Activated naive CD4-positive, alpha-beta T cell treated with anti-CD3 and anti-CD28 coated beads, Interleukin-2, amount 10 ng/mL, durations not matched to agents 7 days and 5 days (primary cell): ENCODE results near the gene MYO7A.

ENCODE experiments used
- CTCF ChIA-PET: fragments of 350-600 bp; sonication (Branson Sonifier 250); formaldehyde crosslinking; loops from one replicate; lab custom pipeline; 2021; ENCODE audit warnings: antibody characterized with exemption; lab: Charles Lee
- DNase-seq: peaks from one replicate; pipeline ENCODE4 v3.0.0-alpha.2; 2020
- H3K27ac Mint-ChIP-seq: one replicate; pipeline ENCODE4 v1.8.0; 2021; ENCODE audit warnings: mild to moderate bottlenecking, moderate library complexity, mixed read lengths
- H3K27me3 Mint-ChIP-seq: one replicate; pipeline ENCODE4 v1.8.0; 2021; ENCODE audit warnings: mild to moderate bottlenecking, mixed read lengths
- H3K36me3 Mint-ChIP-seq: one replicate; pipeline ENCODE4 v1.8.0; 2021; ENCODE audit warnings: mixed read lengths
- H3K4me1 Mint-ChIP-seq: one replicate; pipeline ENCODE4 v1.8.0; 2021; ENCODE audit warnings: mixed read lengths
- H3K4me3 Mint-ChIP-seq: one replicate; pipeline ENCODE4 v1.8.0; 2021; ENCODE audit warnings: mild to moderate bottlenecking, moderate library complexity, mixed read lengths
- H3K9me3 Mint-ChIP-seq: one replicate; pipeline ENCODE4 v1.8.0; 2021; ENCODE audit warnings: mixed read lengths

Gene MYO7A

GRCh38 chr11:77088236-77089003 is 39.6 kb upstream of the MYO7A start:
- H3K27me3 Mint-ChIP-seq, result peaks cover 8% of the 10 kb centered on the region
- H3K4me1 Mint-ChIP-seq, result peaks cover 11% of the 10 kb centered on the region
- no peak overlapping the region for H3K4me3 Mint-ChIP-seq
- CTCF ChIA-PET, result interaction anchor here (4.4 to 7.5 kb wide), 3 partner anchors 7 to 169 kb away, joined by 56 to 152 read pairs (median 62); no protein-coding TSS in a partner anchor
- no peaks in the 10 kb centered on the region for H3K36me3 Mint-ChIP-seq
- no peak for DNase-seq
- no peaks in the 10 kb centered on the region for H3K9me3 Mint-ChIP-seq
- H3K27ac Mint-ChIP-seq, result no peak overlapping the region

- Mint-ChIP-seq H3K9me3 (no peaks in the 10 kb centered on the region), H3K4me3 (no peak overlapping the region), H3K27me3 (peaks cover 8% of the 10 kb centered on the region), H3K27ac (peak overlapping the region; percentile 37), H3K4me1 (peaks cover 7% of the 10 kb centered on the region), H3K36me3 (no peaks in the 10 kb centered on the region)
- CTCF ChIA-PET, result interaction anchor here (1.1 to 7.5 kb wide), 6 partner anchors 8 to 170 kb away, joined by 3 to 152 read pairs (median 56); partner anchors contain the start of gene CAPN5
- no peak for DNase-seq
Measured at GRCh38 chr11:77089004-77089545, 39.0 kb upstream of the MYO7A start.

GRCh38 chr11:77090046-77090372 is 38.0 kb upstream of the MYO7A start:
- no peak for DNase-seq
- Mint-ChIP-seq H3K36me3 (no peaks in the 10 kb centered on the region), H3K4me1 (peaks cover 6% of the 10 kb centered on the region), H3K4me3 (no peak overlapping the region), H3K27ac (no peak overlapping the region), H3K27me3 (peaks cover 8% of the 10 kb centered on the region), H3K9me3 (no peaks in the 10 kb centered on the region)
- CTCF ChIA-PET, result interaction anchor here (1.1 to 7.5 kb wide), 11 partner anchors 8 to 281 kb away, joined by 3 to 152 read pairs (median 10); partner anchors contain the start of genes CAPN5 and MYO7A

- Mint-ChIP-seq H3K27ac (no peak overlapping the region), H3K36me3 (no peaks in the 10 kb centered on the region), H3K4me3 (no peak overlapping the region), H3K4me1 (peaks cover 6% of the 10 kb centered on the region), H3K9me3 (no peaks in the 10 kb centered on the region), H3K27me3 (peaks cover 8% of the 10 kb centered on the region)
- CTCF ChIA-PET, result interaction anchor here (0.8 to 7.5 kb wide), 27 partner anchors 9 to 368 kb away, joined by 3 to 152 read pairs (median 6); partner anchors contain the start of genes CAPN5 and MYO7A
- no peak for DNase-seq
Measured at GRCh38 chr11:77090373-77091111, 37.5 kb upstream of the MYO7A start.

- H3K4me1 Mint-ChIP-seq, result peaks cover 6% of the 10 kb centered on the region
- no peaks in the 10 kb centered on the region for H3K36me3 Mint-ChIP-seq
- peaks cover 8% of the 10 kb centered on the region for H3K27me3 Mint-ChIP-seq
- H3K27ac Mint-ChIP-seq, result peak overlapping the region; percentile 64
- CTCF ChIA-PET, result interaction anchor here (0.6 to 7.5 kb wide), 34 partner anchors 9 to 568 kb away, joined by 3 to 152 read pairs (median 4); partner anchors contain the start of genes CAPN5 and MYO7A
- H3K9me3 Mint-ChIP-seq, result no peaks in the 10 kb centered on the region
- peak; percentile 90 for DNase-seq
- no peak overlapping the region for H3K4me3 Mint-ChIP-seq
Measured at GRCh38 chr11:77091146-77091940, 36.7 kb upstream of the MYO7A start.

- H3K27ac Mint-ChIP-seq, result no peak overlapping the region
- peaks cover 6% of the 10 kb centered on the region for H3K4me1 Mint-ChIP-seq
- no peak for DNase-seq
- H3K36me3 Mint-ChIP-seq, result no peaks in the 10 kb centered on the region
- H3K9me3 Mint-ChIP-seq, result no peaks in the 10 kb centered on the region
- peaks cover 8% of the 10 kb centered on the region for H3K27me3 Mint-ChIP-seq
- no peak overlapping the region for H3K4me3 Mint-ChIP-seq
- CTCF ChIA-PET, result interaction anchor here (1.2 to 7.5 kb wide), 14 partner anchors 11 to 370 kb away, joined by 3 to 152 read pairs (median 10); partner anchors contain the start of gene CAPN5
Measured at GRCh38 chr11:77092382-77092781, 35.7 kb upstream of the MYO7A start.

GRCh38 chr11:77093056-77093891 is 34.8 kb upstream of the MYO7A start:
- no peaks in the 10 kb centered on the region for H3K36me3 Mint-ChIP-seq
- CTCF ChIA-PET, result interaction anchor here (0.7 to 7.5 kb wide), 7 partner anchors 12 to 792 kb away, joined by 3 to 152 read pairs (median 38); no protein-coding TSS in a partner anchor
- peaks cover 8% of the 10 kb centered on the region for H3K27me3 Mint-ChIP-seq
- H3K9me3 Mint-ChIP-seq, result no peaks in the 10 kb centered on the region
- H3K4me3 Mint-ChIP-seq, result no peak overlapping the region
- peaks cover 6% of the 10 kb centered on the region for H3K4me1 Mint-ChIP-seq
- DNase-seq, result no peak
- no peak overlapping the region for H3K27ac Mint-ChIP-seq

GRCh38 chr11:77093987-77094840 is 33.8 kb upstream of the MYO7A start:
- no peak overlapping the region for H3K4me3 Mint-ChIP-seq
- peaks cover 6% of the 10 kb centered on the region for H3K4me1 Mint-ChIP-seq
- H3K27ac Mint-ChIP-seq, result peak overlapping the region; percentile 42
- peaks cover 6% of the 10 kb centered on the region for H3K27me3 Mint-ChIP-seq
- H3K9me3 Mint-ChIP-seq, result no peaks in the 10 kb centered on the region
- CTCF ChIA-PET, result interaction anchor here (0.7 to 7.5 kb wide), 5 partner anchors 43 to 791 kb away, joined by 3 to 152 read pairs (median 4); no protein-coding TSS in a partner anchor
- DNase-seq, result no peak
- H3K36me3 Mint-ChIP-seq, result no peaks in the 10 kb centered on the region

GRCh38 chr11:77094841-77095365 is 33.1 kb upstream of the MYO7A start:
- Mint-ChIP-seq H3K36me3 (no peaks in the 10 kb centered on the region), H3K4me1 (peaks cover 6% of the 10 kb centered on the region), H3K9me3 (no peaks in the 10 kb centered on the region), H3K27ac (no peak overlapping the region), H3K4me3 (no peak overlapping the region), H3K27me3 (peaks cover 4% of the 10 kb centered on the region)
- CTCF ChIA-PET, result interaction anchor here (1.3 to 2.0 kb wide), 2 partner anchors 46 to 175 kb away, joined by 5 to 6 read pairs; no protein-coding TSS in a partner anchor
- DNase-seq, result no peak

GRCh38 chr11:77095551-77096490 is 32.2 kb upstream of the MYO7A start:
- Mint-ChIP-seq H3K4me1 (peaks cover 5% of the 10 kb centered on the region), H3K4me3 (no peak overlapping the region), H3K36me3 (no peaks in the 10 kb centered on the region), H3K9me3 (no peaks in the 10 kb centered on the region), H3K27me3 (peaks cover 4% of the 10 kb centered on the region), H3K27ac (no peak overlapping the region)
- no peak for DNase-seq
- CTCF ChIA-PET, result interaction anchor here (0.9 to 2.0 kb wide), 3 partner anchors 42 to 176 kb away, joined by 5 to 6 read pairs (median 5); no protein-coding TSS in a partner anchor

- H3K9me3 Mint-ChIP-seq, result no peaks in the 10 kb centered on the region
- DNase-seq, result no peak
- CTCF ChIA-PET, result interaction anchor here (0.9 to 2.0 kb wide), 3 partner anchors 13 to 48 kb away, joined by 3 to 6 read pairs (median 5); no protein-coding TSS in a partner anchor
Measured at GRCh38 chr11:77096591-77097019, 31.4 kb upstream of the MYO7A start.

More at GRCh38 chr11:77096591-77097019, 31.4 kb upstream of the MYO7A start:
- Mint-ChIP-seq H3K4me1 (no peaks in the 10 kb centered on the region), H3K36me3 (no peaks in the 10 kb centered on the region), H3K27me3 (no peaks in the 10 kb centered on the region), H3K27ac (no peak overlapping the region), H3K4me3 (no peak overlapping the region)
